ENCODE measurements around the gene ACTR5.

The ACTR5 gene

GRCh38 chr20:38728911-38729642 lies 19.2 kb upstream of the ACTR5 start:
- Histone ChIP-seq H3K4ac (ENCODE audit: low read length) (no peak overlapping the region), H3K36me3 (replicated peaks in 1 of 2; ENCODE audit: control insufficient read depth in 2 of 2, insufficient read depth in 2 of 2, low read length in 2 of 2) (no peaks in the 10 kb centered on the region), H3K79me1 (ENCODE audit: low read depth, low read length) (no peaks in the 10 kb centered on the region), H3K18ac (ENCODE audit: low read length) (peak overlapping the region; percentile 11), H4K91ac (ENCODE audit: low read depth, low read length, poor library complexity) (no peak overlapping the region), H3K27ac (replicated peaks; ENCODE audit: low read length) (no peak overlapping the region), H2AFZ (ENCODE audit: low read length) (peak overlapping the region; percentile 84), H3K9me3 (replicated peaks in 1 of 2; ENCODE audit: control insufficient read depth in 2 of 2, insufficient read depth in 1 of 2, low read depth in 1 of 2, low read length in 2 of 2) (peaks cover 16 to 18% of the 10 kb centered on the region in 2 donors), H3K4me2 (ENCODE audit: insufficient read depth, low read length, poor library complexity, severe bottlenecking) (peak overlapping the region; percentile 26), H2AK5ac (ENCODE audit: low read depth, low read length) (peak overlapping the region; percentile 86), H3K4me1 (ENCODE audit: control insufficient read depth in 2 of 2, insufficient read depth in 1 of 2, low read depth in 1 of 2, low read length in 2 of 2) (peaks cover 13 to 25% of the 10 kb centered on the region in 2 donors), H2BK12ac (ENCODE audit: low read length) (no peak overlapping the region), H3K27me3 (ENCODE audit: control insufficient read depth in 3 of 3, insufficient read depth in 3 of 3, low read depth in 1 of 3, low read length in 3 of 3) (peaks cover 60 to 86% (median 85%) of the 10 kb centered on the region in 3 experiments), H3K9ac (ENCODE audit: low read depth, low read length, poor library complexity) (no peak overlapping the region), H3K14ac (ENCODE audit: low read length) (no peak overlapping the region), H2BK120ac (ENCODE audit: low read depth, low read length) (no peak overlapping the region), H4K8ac (ENCODE audit: low read depth, low read length) (no peak overlapping the region), H2BK15ac (ENCODE audit: low read length) (no peak overlapping the region), H3K4me3 (ENCODE audit: low read length in 2 of 2) (peak overlapping the region in 1 of 2 donors; percentile 36), H2BK5ac (ENCODE audit: low read length) (peak overlapping the region; percentile 84), H3K23ac (ENCODE audit: low read depth, low read length, poor library complexity) (no peak overlapping the region)
- no CpG with 5 or more reads among the region's 41 CpGs for WGBS, 2 donors (ENCODE audit: extremely low coverage in 2 of 2, insufficient read length in 2 of 2, insufficient replicate concordance in 1 of 2)
- no peak for DNase-seq (ENCODE audit: low spot score)

GRCh38 chr20:38729767-38730166 lies 18.5 kb upstream of the ACTR5 start:
- peak overlapping the region; percentile 82 for H3K18ac ChIP-seq (ENCODE audit: low read length)
- no peak overlapping the region for H2BK12ac ChIP-seq (ENCODE audit: low read length)
- H3K27me3 ChIP-seq (ENCODE audit: control insufficient read depth in 3 of 3, insufficient read depth in 3 of 3, low read depth in 1 of 3, low read length in 3 of 3): peaks cover 55 to 84% (median 78%) of the 10 kb centered on the region in 3 experiments
- H2BK15ac ChIP-seq (ENCODE audit: low read length): peak overlapping the region; percentile 83
- H2AFZ ChIP-seq (ENCODE audit: low read length): peak overlapping the region; percentile 84
- peak overlapping the region; percentile 60 for H3K23ac ChIP-seq (ENCODE audit: low read depth, low read length, poor library complexity)
- H3K4me3 ChIP-seq (ENCODE audit: low read length in 2 of 2): peak overlapping the region in 1 of 2 donors; percentile 36
- H3K4ac ChIP-seq (ENCODE audit: low read length): no peak overlapping the region
- no peak overlapping the region for H3K9ac ChIP-seq (ENCODE audit: low read depth, low read length, poor library complexity)
- peaks cover 16 to 18% of the 10 kb centered on the region in 2 donors for H3K9me3 ChIP-seq (replicated peaks in 1 of 2; ENCODE audit: control insufficient read depth in 2 of 2, insufficient read depth in 1 of 2, low read depth in 1 of 2, low read length in 2 of 2)
- no peak overlapping the region for H4K91ac ChIP-seq (ENCODE audit: low read depth, low read length, poor library complexity)
- H3K14ac ChIP-seq (ENCODE audit: low read length): no peak overlapping the region
- no peak overlapping the region for H3K27ac ChIP-seq (replicated peaks; ENCODE audit: low read length)
- DNase-seq (ENCODE audit: low spot score): no peak
- peak overlapping the region; percentile 56 for H2BK120ac ChIP-seq (ENCODE audit: low read depth, low read length)
- peak overlapping the region; percentile 96 for H2AK5ac ChIP-seq (ENCODE audit: low read depth, low read length)
- H2BK5ac ChIP-seq (ENCODE audit: low read length): peak overlapping the region; percentile 27
- H3K4me1 ChIP-seq (ENCODE audit: control insufficient read depth in 2 of 2, insufficient read depth in 1 of 2, low read depth in 1 of 2, low read length in 2 of 2): peaks cover 13 to 21% of the 10 kb centered on the region in 2 donors
- no CpG with 5 or more reads among the region's 7 CpGs for WGBS, 2 donors (ENCODE audit: extremely low coverage in 2 of 2, insufficient read length in 2 of 2, insufficient replicate concordance in 1 of 2)
- no peak overlapping the region for H4K8ac ChIP-seq (ENCODE audit: low read depth, low read length)
- H3K4me2 ChIP-seq (ENCODE audit: insufficient read depth, low read length, poor library complexity, severe bottlenecking): no peak overlapping the region
- no peaks in the 10 kb centered on the region for H3K79me1 ChIP-seq (ENCODE audit: low read depth, low read length)
- no peaks in the 10 kb centered on the region for H3K36me3 ChIP-seq (replicated peaks in 1 of 2; ENCODE audit: control insufficient read depth in 2 of 2, insufficient read depth in 2 of 2, low read length in 2 of 2)

GRCh38 chr20:38730167-38730988 lies 17.9 kb upstream of the ACTR5 start:
- Histone ChIP-seq H2BK5ac (ENCODE audit: low read length) (peak overlapping the region; percentile 27), H3K14ac (ENCODE audit: low read length) (no peak overlapping the region), H3K18ac (ENCODE audit: low read length) (peak overlapping the region; percentile 82), H3K9me3 (replicated peaks in 1 of 2; ENCODE audit: control insufficient read depth in 2 of 2, insufficient read depth in 1 of 2, low read depth in 1 of 2, low read length in 2 of 2) (peaks cover 16 to 18% of the 10 kb centered on the region in 2 donors), H2AK5ac (ENCODE audit: low read depth, low read length) (peak overlapping the region; percentile 96), H3K9ac (ENCODE audit: low read depth, low read length, poor library complexity) (peak overlapping the region; percentile 9), H3K4me2 (ENCODE audit: insufficient read depth, low read length, poor library complexity, severe bottlenecking) (no peak overlapping the region), H2BK12ac (ENCODE audit: low read length) (peak overlapping the region; percentile 91), H2BK15ac (ENCODE audit: low read length) (peak overlapping the region; percentile 83), H3K4me1 (ENCODE audit: control insufficient read depth in 2 of 2, insufficient read depth in 1 of 2, low read depth in 1 of 2, low read length in 2 of 2) (peaks cover 13 to 17% of the 10 kb centered on the region in 2 donors), H3K4ac (ENCODE audit: low read length) (no peak overlapping the region), H3K23ac (ENCODE audit: low read depth, low read length, poor library complexity) (peak overlapping the region; percentile 60), H3K27me3 (ENCODE audit: control insufficient read depth in 3 of 3, insufficient read depth in 3 of 3, low read depth in 1 of 3, low read length in 3 of 3) (peaks cover 50 to 78% (median 72%) of the 10 kb centered on the region in 3 experiments), H4K91ac (ENCODE audit: low read depth, low read length, poor library complexity) (peak overlapping the region; percentile 69), H3K4me3 (ENCODE audit: low read length in 2 of 2) (peak overlapping the region in 1 of 2 donors; percentile 36), H3K27ac (replicated peaks; ENCODE audit: low read length) (no peak overlapping the region), H2AFZ (ENCODE audit: low read length) (peak overlapping the region; percentile 84), H4K8ac (ENCODE audit: low read depth, low read length) (no peak overlapping the region), H3K79me1 (ENCODE audit: low read depth, low read length) (no peaks in the 10 kb centered on the region), H3K36me3 (replicated peaks in 1 of 2; ENCODE audit: control insufficient read depth in 2 of 2, insufficient read depth in 2 of 2, low read length in 2 of 2) (no peaks in the 10 kb centered on the region), H2BK120ac (ENCODE audit: low read depth, low read length) (peak overlapping the region; percentile 56)
- DNase-seq (ENCODE audit: low spot score): no peak
- no CpG with 5 or more reads among the region's 41 CpGs for WGBS, 2 donors (ENCODE audit: extremely low coverage in 2 of 2, insufficient read length in 2 of 2, insufficient replicate concordance in 1 of 2)
